ENCODE results near the gene SFPQ. TPM values are rescaled to one million over a fixed set of nuclear protein-coding genes. Genes with fewer than 3 reads are reported as not detected.

The SFPQ gene
- total and polyA plus RNA-seq, 2 of the 8 experiments (the other 6 are each of a cell fraction or from before 2014, with no cell fraction given) = 118 to 469 TPM

DNA sequence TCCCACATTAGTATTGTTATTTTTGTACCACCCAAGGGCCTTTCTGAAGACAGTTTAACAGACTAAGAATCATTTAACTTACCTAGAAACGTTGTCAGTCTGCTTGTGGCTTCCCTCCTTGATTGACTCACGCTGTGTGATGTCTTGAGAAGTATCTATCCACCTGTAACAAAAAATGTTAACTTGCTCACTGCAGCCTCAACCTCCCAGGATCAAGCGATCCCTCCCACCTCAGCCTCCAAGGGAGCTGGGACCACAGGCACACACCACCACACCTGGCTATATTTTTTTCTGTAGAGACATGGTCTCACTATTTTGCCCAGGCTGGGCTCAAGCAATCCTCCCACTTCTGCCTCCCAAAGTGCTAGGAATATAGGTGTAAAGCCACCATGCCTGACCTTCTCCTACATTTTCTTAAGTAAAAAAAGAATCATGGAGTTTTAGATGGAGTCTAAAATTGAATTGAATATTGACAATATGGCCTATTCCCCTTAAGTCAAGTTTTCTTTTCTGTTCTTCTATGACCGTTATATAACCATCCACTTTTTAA is 15.6 kb downstream of the SFPQ start (continued):
- TF ChIP-seq TEAD4 (IDR thresholded peaks at IDR 0.05; ENCODE audit: low read depth, low read length) (no peak), SAP30 (IDR thresholded peaks at IDR 0.05; ENCODE audit: insufficient read depth, insufficient replicate concordance, low read length) (no peak)
